Neural cell (in vitro differentiated cells): ENCODE measurements around the gene BRINP2. TPM values are rescaled to one million over a fixed set of nuclear protein-coding genes. Genes with fewer than 3 reads are reported as not detected.

Source experiments
- H2AFZ ChIP-seq: fragments of 200-600, 300-800 bp; sonication (generic), shearing (Covaris generic); 2 replicates; pipeline ENCODE4 v1.6.0; 2014; ENCODE audit warnings: low read depth, mild to moderate bottlenecking, antibody characterized with exemption, low read length, moderate library complexity
- H3F3A ChIP-seq: fragments of 200-600 bp; shearing (Covaris generic); 2 replicates; pipeline ENCODE4 v1.6.1; 2016; ENCODE audit warnings: mild to moderate bottlenecking, moderate library complexity, mixed read lengths, antibody characterized with exemption, low read length; ENCODE audit not compliant: insufficient read depth, poor library complexity, severe bottlenecking
- H3K27ac ChIP-seq: fragments of 200-600, 300-800 bp; sonication (generic), shearing (Covaris generic); 2 replicates; pipeline ENCODE4 v1.5.1; 2014; ENCODE audit warnings: mild to moderate bottlenecking, low read length, moderate library complexity
- H3K27me3 ChIP-seq: fragments of 300-800, 200-600 bp; sonication (generic), shearing (Covaris generic); 2 replicates; pipeline ENCODE4 v1.6.0; 2014; ENCODE audit warnings: mild to moderate bottlenecking, low read depth, low read length, moderate library complexity; ENCODE audit not compliant: insufficient read depth
- H3K36me3 ChIP-seq: fragments of 300-800, 200-600 bp; sonication (generic), shearing (Covaris generic); 2 replicates; pipeline ENCODE4 v1.5.1; 2014; ENCODE audit warnings: mild to moderate bottlenecking, antibody characterized with exemption, low read length, moderate library complexity; ENCODE audit not compliant: insufficient read depth
- H3K4me2 ChIP-seq: fragments of 300-800, 200-600 bp; sonication (generic), shearing (Covaris generic); 2 replicates; pipeline ENCODE4 v1.6.0; 2014; ENCODE audit warnings: mild to moderate bottlenecking, low read length
- H3K4me3 ChIP-seq: fragments of 300-800, 200-600 bp; sonication (generic), shearing (Covaris generic); 2 replicates; pipeline ENCODE4 v1.5.1; 2014; ENCODE audit warnings: mild to moderate bottlenecking, low read length, moderate library complexity
- H3K79me2 ChIP-seq: fragments of 200-600 bp; shearing (Covaris generic); replicated peaks from 2 replicates; pipeline ENCODE4 v1.6.0; 2014; ENCODE audit warnings: mild to moderate bottlenecking, low read length, moderate library complexity; ENCODE audit not compliant: insufficient read depth
- H3K9ac ChIP-seq: fragments of 300-800, 200-600 bp; sonication (generic), shearing (Covaris generic); 2 replicates; pipeline ENCODE4 v1.6.1; 2016; ENCODE audit warnings: mild to moderate bottlenecking, low read length, mixed read lengths
- H3K9me2 ChIP-seq: fragments of 200-600 bp; shearing (Covaris generic); 2 replicates; pipeline ENCODE4 v1.6.1; 2016; ENCODE audit warnings: mild to moderate bottlenecking, low read length, mixed read lengths; ENCODE audit not compliant: insufficient read depth
- H3K9me3 ChIP-seq: fragments of 200-600, 300-800 bp; sonication (generic), shearing (Covaris generic); 2 replicates; pipeline ENCODE4 v1.6.1; 2016; ENCODE audit warnings: mild to moderate bottlenecking, mixed run types, low read length, moderate library complexity, mixed read lengths
- H4K20me1 ChIP-seq: fragments of 200-600 bp; shearing (Covaris generic); 2 replicates; pipeline ENCODE4 v1.6.1; 2016; ENCODE audit warnings: mild to moderate bottlenecking, mixed run types; ENCODE audit not compliant: insufficient read depth
- CTCF ChIP-seq: fragments of 450-650 bp; IDR thresholded peaks from 2 replicates; pipeline ENCODE4 v1.5.1; 2014; ENCODE audit warnings: antibody characterized with exemption, mild to moderate bottlenecking, moderate library complexity; ENCODE audit not compliant: poor library complexity, severe bottlenecking
- EP300 ChIP-seq: fragments of 450-650 bp; conservative IDR thresholded peaks from 2 replicates; pipeline ENCODE4 v1.6.1; 2014; ENCODE audit warnings: antibody characterized with exemption, mild to moderate bottlenecking, moderate library complexity; ENCODE audit not compliant: poor library complexity, severe bottlenecking
- EZH2 ChIP-seq: fragments of 200-600, 300-800 bp; shearing (Covaris generic), sonication (generic); IDR thresholded peaks from 2 replicates; pipeline ENCODE4 v1.6.1; 2014; ENCODE audit warnings: antibody characterized with exemption, low read length, borderline replicate concordance, mild to moderate bottlenecking; ENCODE audit not compliant: insufficient read depth, poor library complexity, severe bottlenecking
- MXI1 ChIP-seq: fragments of 450-650 bp; conservative IDR thresholded peaks from 2 replicates; pipeline ENCODE4 v1.6.1; 2014; ENCODE audit warnings: antibody characterized with exemption, mild to moderate bottlenecking; ENCODE audit not compliant: poor library complexity, severe bottlenecking
- POLR2AphosphoS5 ChIP-seq: IDR thresholded peaks from 2 replicates; pipeline ENCODE4 v1.6.1; 2012
- RAD21 ChIP-seq: fragments of 450-650 bp; conservative IDR thresholded peaks from 2 replicates; pipeline ENCODE4 v1.6.1; 2014; ENCODE audit warnings: antibody characterized with exemption, mild to moderate bottlenecking, moderate library complexity
- REST ChIP-seq: IDR thresholded peaks from 2 replicates; pipeline ENCODE4 v1.6.1; 2012; ENCODE audit warnings: borderline replicate concordance
- SMC3 ChIP-seq: fragments of 450-650 bp; conservative IDR thresholded peaks from 2 replicates; pipeline ENCODE4 v1.6.1; 2014; ENCODE audit warnings: antibody characterized with exemption, mild to moderate bottlenecking, moderate library complexity; ENCODE audit not compliant: poor library complexity
- TAF1 ChIP-seq: IDR thresholded peaks from 2 replicates; pipeline ENCODE4 v1.6.1; 2012; ENCODE audit warnings: low read depth
- polyA plus RNA-seq: library from polyadenylated mRNA; depleted of rRNA; stranded (reverse); fragments of >200 nt; gene quantifications from 2 replicates; pipeline ENCODE4 v1.2.3, GENCODE V29; 2014

BRINP2 gene
- polyA plus RNA-seq, 1 donor from 2014 or later = 12.9 TPM

GRCh38 chr1:177211231-177211630 lies 40.5 kb downstream of the BRINP2 start:
- no peak for TF ChIP-seq RAD21
- TF ChIP-seq SMC3 = no peak
- no peak for TF ChIP-seq REST
- TF ChIP-seq TAF1 = no peak
- no peak for TF ChIP-seq MXI1
- TF ChIP-seq EP300 = no peak
- TF ChIP-seq CTCF = no peak
- TF ChIP-seq EZH2 = no peak
- TF ChIP-seq POLR2AphosphoS5 = no peak
- H3K9ac ChIP-seq = no peak overlapping the region

GRCh38 chr1:177216587-177217202 lies 45.9 kb downstream of the BRINP2 start:
- no peak for TF ChIP-seq CTCF

More at GRCh38 chr1:177211231-177211630, 40.5 kb downstream of the BRINP2 start:
- H3K4me2 ChIP-seq = no peak overlapping the region
- no peak overlapping the region for H3K27ac ChIP-seq
- no peaks in the 10 kb centered on the region for H3F3A ChIP-seq
- H2AFZ ChIP-seq = no peak overlapping the region
- peaks cover 2% of the 10 kb centered on the region for H3K9me3 ChIP-seq
- H3K36me3 ChIP-seq = no peaks in the 10 kb centered on the region
- no peak overlapping the region for H3K4me3 ChIP-seq
- H3K79me2 ChIP-seq = no peaks in the 10 kb centered on the region
- no peaks in the 10 kb centered on the region for H3K9me2 ChIP-seq
- H3K27me3 ChIP-seq = no peaks in the 10 kb centered on the region
- no peaks in the 10 kb centered on the region for H4K20me1 ChIP-seq

More at GRCh38 chr1:177216587-177217202, 45.9 kb downstream of the BRINP2 start:
- no peak overlapping the region for H3K4me2 ChIP-seq
- no peak overlapping the region for H2AFZ ChIP-seq
- no peaks in the 10 kb centered on the region for H3K9me2 ChIP-seq
- H4K20me1 ChIP-seq = no peaks in the 10 kb centered on the region
- no peaks in the 10 kb centered on the region for H3F3A ChIP-seq
- no peaks in the 10 kb centered on the region for H3K27me3 ChIP-seq
- H3K9me3 ChIP-seq = peaks cover 11% of the 10 kb centered on the region
- no peak overlapping the region for H3K9ac ChIP-seq
- no peak overlapping the region for H3K4me3 ChIP-seq
- H3K27ac ChIP-seq = no peak overlapping the region
- no peaks in the 10 kb centered on the region for H3K79me2 ChIP-seq
- H3K36me3 ChIP-seq = no peaks in the 10 kb centered on the region
